Neuron (in vitro differentiated cells): ENCODE measurements around the gene SPRED2.

Experiments
- H2AFZ ChIP-seq: one replicate; pipeline ENCODE4 v1.6.1; 2013; ENCODE audit warnings: low read depth, mild to moderate bottlenecking, inconsistent platforms, low read length, moderate library complexity
- H3K27me3 ChIP-seq: one replicate; pipeline ENCODE4 v1.6.1; 2013; ENCODE audit warnings: low read length; ENCODE audit not compliant: insufficient read depth
- H3K36me3 ChIP-seq: one replicate; pipeline ENCODE4 v1.6.1; 2013; ENCODE audit warnings: low read length; ENCODE audit not compliant: insufficient read depth
- H3K4me1 ChIP-seq: one replicate; pipeline ENCODE4 v1.6.1; 2013; ENCODE audit warnings: low read length; ENCODE audit not compliant: insufficient read depth
- H3K4me3 ChIP-seq: 2 replicates; pipeline ENCODE4 v1.5.1; 2013; ENCODE audit warnings: mild to moderate bottlenecking, low read length, moderate library complexity
- H3K9me3 ChIP-seq: one replicate; pipeline ENCODE4 v1.6.1; 2013; ENCODE audit warnings: low read length

SPRED2 gene

DNA sequence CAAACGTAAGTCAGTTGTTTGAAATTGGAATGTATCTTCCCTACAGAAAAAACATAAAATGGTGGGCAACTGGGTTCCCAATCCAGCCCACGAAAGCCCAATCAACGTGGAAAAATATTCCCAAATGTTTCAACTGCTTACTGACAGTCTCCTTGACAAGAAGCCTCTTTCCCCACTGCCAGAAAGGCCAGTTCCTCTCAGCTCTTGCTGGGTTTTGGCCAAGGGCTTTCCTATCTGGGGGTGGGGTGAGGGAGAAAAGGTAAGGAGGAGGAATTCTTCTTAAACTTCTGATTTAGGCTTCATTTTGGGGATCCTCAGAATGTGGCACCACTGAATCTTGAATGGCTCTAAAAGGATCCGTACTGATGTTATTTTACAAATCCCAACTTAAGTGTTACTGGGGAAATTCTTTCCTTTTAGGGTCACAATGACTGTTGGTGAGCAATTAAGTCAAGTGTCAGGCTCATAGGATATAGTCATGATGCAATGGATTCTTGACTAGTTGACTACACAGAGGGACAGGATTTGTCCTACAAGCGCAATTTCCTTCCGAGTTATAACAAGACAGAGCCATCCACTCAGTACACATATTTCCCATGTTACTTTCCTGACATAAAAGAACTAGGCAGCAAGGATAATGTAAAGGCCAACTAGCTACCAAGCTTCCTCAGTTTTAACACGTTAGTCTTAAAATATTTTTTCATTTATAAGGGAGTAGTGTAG lies 73.6 kb downstream of the SPRED2 start:
- Histone ChIP-seq H3K36me3 (no peaks in the 10 kb centered on the region), H3K4me3 (no peak overlapping the region), H3K9me3 (no peaks in the 10 kb centered on the region), H2AFZ (no peak overlapping the region), H3K27me3 (no peaks in the 10 kb centered on the region), H3K4me1 (peaks cover 24% of the 10 kb centered on the region)

DNA sequence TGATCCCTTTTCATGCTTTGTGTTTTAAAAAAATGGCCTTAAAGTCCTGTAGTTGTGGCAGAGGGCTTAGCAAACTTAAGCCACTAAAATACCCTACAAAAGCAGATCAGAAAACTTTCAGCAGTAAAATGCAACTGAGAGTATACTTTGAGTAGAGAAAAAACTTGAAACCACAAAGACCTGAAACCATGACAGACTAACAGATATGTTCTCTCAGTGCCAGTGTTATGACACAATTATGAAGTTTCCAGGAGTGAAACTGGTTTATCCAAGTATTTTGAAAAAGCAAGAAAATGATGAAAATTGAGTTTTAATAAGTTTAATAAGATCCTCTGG lies 74.5 kb downstream of the SPRED2 start:
- Histone ChIP-seq H3K4me3 (no peak overlapping the region), H2AFZ (no peak overlapping the region), H3K4me1 (peaks cover 23% of the 10 kb centered on the region), H3K27me3 (no peaks in the 10 kb centered on the region), H3K36me3 (no peaks in the 10 kb centered on the region), H3K9me3 (peaks cover 1% of the 10 kb centered on the region)

DNA sequence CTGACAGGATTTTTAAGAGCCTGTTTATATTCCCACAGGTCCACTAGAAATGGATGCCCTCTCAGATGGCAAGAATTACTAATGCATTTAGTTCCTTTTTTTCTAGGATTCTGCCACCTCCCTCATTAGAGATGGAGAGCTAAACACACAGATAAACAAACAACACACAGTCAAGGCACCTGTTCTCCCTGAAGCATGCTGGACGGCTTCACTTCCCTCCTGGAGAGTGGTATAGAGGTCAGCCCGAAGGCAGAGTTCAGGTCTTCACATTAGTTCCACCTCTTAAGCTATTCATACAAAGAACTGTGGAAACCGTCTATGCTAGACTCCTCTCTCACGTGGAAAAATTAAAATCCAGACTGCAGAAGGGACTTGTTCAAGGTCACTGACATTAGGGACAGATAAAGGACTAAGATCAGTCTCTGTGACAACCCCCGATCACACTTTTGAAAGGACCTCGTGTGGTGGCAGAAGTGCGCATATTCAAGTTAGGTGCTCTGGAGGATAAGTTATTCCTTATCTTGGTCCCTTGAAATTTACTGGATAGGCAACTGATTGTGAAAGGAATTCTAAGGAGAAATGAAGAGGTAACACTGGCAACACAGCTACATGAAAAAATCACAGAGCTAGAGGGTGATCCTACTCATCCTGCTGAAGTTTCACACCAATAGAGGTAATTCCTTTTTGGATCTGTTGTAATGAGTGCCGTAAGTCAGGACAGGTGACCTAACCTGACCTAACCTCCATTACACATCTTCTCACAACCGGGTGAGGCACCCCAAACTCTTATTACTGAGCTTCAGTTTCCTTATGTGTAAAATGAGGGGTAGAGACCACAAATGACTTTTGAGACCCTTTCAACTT lies 75.1 kb downstream of the SPRED2 start:
- Histone ChIP-seq H3K4me3 (no peak overlapping the region), H3K9me3 (peaks cover 1% of the 10 kb centered on the region), H3K27me3 (no peaks in the 10 kb centered on the region), H3K4me1 (peaks cover 23% of the 10 kb centered on the region), H3K36me3 (no peaks in the 10 kb centered on the region), H2AFZ (no peak overlapping the region)

DNA sequence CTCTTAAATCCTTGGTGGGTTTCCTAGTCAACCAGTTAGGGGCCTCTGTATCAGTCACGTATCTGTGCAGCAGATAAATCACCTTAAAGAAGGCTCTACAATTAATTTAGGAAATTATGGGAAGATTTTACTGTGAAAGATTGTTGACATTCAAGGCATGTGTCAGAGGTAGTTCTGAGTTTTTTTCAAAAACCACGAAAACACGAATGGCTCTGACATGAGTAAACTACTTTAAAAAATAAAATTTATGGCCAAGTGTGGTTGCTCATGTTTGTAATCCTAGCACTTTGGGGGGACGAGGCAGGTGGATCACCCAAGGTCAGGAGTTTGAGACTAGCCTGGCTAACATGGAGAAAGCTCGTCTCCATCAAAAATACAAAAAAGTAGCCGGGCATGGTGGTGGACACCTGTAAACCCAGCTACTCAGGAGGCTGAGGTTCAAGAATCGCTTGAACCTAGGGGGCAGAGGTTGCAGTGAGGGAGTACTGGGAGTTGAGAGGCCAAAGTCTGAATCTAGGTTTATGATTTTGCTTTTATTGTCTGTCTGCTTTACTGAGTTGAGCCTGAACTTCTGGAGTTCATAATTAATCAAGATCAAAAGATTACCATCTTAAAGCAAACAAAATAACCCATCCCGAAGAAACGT lies 77.1 kb downstream of the SPRED2 start:
- Histone ChIP-seq H3K4me1 (peaks cover 16% of the 10 kb centered on the region), H3K36me3 (no peaks in the 10 kb centered on the region), H3K9me3 (peaks cover 1% of the 10 kb centered on the region), H3K4me3 (no peak overlapping the region), H3K27me3 (no peaks in the 10 kb centered on the region), H2AFZ (no peak overlapping the region)

DNA sequence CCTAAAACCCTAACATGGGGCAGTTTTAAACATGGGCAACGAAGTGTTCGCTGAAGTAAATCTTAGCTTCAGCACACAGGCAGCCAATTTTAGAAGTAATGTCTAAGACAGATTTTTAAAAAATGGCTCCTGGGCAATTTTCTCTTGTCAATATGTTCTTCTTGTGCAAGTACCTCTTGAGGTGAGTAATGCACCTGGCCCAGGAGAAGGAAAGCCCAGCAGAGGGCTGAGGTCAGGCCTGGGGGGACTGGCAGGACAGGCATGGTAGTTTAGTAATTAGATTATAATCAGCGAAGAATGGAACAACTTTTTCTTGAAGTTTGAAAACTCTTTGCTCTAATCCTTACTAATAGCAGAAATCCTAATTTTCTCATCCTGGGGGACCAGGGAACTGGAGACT lies 77.6 kb downstream of the SPRED2 start:
- H3K9me3 ChIP-seq = peaks cover 1% of the 10 kb centered on the region
- no peak overlapping the region for H2AFZ ChIP-seq
- no peak overlapping the region for H3K4me3 ChIP-seq
- no peaks in the 10 kb centered on the region for H3K27me3 ChIP-seq
- peaks cover 20% of the 10 kb centered on the region for H3K4me1 ChIP-seq
- no peaks in the 10 kb centered on the region for H3K36me3 ChIP-seq

DNA sequence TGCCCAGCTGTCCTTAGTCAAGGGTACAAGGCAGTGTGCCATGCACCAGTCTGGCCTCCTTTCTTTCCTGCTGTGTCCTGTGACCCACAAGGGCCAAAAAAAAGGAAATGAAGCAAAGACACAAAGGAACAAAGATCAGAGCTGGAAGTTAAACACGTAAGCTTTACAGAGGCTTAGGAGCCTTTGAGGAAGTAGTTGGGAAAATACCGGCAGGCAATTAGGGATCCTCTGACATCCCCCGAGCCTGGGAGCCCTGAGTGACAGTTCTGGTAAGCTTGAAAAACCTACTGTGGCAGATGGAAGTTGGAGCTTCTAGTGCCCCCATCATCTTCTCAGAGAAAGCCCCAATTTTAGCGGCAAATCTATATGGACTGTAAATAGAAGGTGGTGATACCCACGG lies 78.5 kb downstream of the SPRED2 start:
- H3K4me1 ChIP-seq = peaks cover 25% of the 10 kb centered on the region
- H3K27me3 ChIP-seq = no peaks in the 10 kb centered on the region
- no peaks in the 10 kb centered on the region for H3K36me3 ChIP-seq
- H3K4me3 ChIP-seq = no peak overlapping the region
- no peak overlapping the region for H2AFZ ChIP-seq
- H3K9me3 ChIP-seq = peaks cover 1% of the 10 kb centered on the region

DNA sequence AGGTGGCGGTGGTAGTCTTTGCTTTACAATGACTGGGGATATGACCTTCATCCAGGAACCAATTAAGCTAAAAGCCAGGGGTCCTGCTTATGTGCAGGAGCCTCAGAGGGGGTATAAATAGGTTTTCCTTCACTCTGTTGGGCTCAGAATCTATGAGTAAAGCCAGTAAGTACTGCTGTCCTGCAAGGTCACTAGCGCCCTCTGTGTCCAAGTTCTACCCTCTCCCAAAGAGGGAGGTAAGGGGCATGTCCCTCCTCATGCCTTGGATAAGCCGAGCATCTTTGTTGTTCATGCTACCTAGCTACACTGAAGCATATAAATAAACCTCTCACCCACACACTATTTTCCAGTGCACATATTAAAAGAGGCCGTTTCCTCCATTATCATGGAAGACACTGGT lies 79.4 kb downstream of the SPRED2 start:
- H3K4me1 ChIP-seq = peaks cover 25% of the 10 kb centered on the region
- H2AFZ ChIP-seq = no peak overlapping the region
- no peak overlapping the region for H3K4me3 ChIP-seq
- no peaks in the 10 kb centered on the region for H3K27me3 ChIP-seq
- no peaks in the 10 kb centered on the region for H3K36me3 ChIP-seq
- H3K9me3 ChIP-seq = peaks cover 1% of the 10 kb centered on the region

DNA sequence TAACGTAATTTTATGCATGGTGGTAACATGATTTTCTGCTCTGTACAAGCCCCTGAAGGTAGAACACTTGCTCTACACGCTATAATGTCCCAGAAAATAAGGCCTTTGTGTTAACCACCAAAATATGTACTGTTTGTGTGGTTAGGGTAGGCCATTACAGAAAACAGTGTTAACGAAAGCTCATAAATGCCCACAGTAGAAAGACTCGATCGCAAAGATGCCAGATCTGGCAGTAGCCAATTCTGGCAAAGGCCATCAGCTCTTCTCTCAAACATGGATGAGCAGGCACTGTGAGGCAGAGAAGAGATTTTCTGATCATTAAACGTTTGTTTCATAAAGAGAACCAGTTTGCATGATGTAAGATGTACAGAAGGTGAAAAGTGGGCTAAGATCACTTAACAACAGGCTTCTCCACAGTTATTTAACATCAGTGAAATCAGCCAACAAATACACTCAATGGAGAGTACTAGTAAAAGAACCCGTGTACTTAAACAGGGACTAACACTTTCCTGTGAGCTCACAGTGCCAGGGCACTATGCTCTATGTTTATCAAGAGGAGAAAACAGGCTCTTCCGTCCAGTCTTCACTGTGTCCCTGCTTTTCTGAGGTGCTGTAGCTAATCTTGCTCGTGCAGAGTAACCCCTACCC lies 80.3 kb downstream of the SPRED2 start:
- no peak overlapping the region for H2AFZ ChIP-seq
- H3K9me3 ChIP-seq = peaks cover 1% of the 10 kb centered on the region
- peaks cover 15% of the 10 kb centered on the region for H3K4me1 ChIP-seq

DNA sequence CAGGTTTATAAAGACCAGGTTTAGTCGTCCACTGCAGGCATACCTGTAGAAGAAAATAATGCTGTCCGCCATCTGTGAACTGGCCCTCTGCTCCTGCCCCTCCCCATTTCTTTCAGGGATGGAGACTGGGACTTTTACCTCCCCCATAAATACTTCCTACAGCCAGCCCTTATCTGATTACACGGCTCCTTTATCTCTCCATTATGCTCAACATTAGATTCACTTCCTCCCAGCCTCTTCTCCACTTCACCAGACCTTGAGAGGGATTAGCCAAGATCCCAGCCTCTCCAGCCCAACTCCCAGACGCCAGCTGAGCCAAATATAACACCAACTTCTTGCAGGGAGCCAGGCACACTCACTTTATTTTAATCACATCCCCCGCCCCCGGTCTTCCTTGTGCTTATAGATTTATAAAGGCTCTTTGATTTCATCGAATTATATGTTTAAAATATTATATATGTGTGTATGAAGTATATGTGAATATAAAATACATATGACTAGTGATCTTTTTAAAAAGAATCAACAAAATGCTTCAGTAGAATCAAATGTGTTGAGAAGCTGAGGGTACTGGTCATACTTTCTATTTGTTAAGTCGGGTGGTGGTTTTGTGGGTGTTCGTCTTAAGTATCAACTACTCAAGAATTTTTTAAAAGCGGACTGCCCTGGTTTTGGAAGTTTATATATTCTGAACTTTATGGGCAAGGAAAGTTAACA lies 81.0 kb downstream of the SPRED2 start:
- H2AFZ ChIP-seq = no peak overlapping the region
- H3K9me3 ChIP-seq = peaks cover 1% of the 10 kb centered on the region
- H3K4me3 ChIP-seq = no peak overlapping the region
- peaks cover 14% of the 10 kb centered on the region for H3K4me1 ChIP-seq
- H3K36me3 ChIP-seq = no peaks in the 10 kb centered on the region
- H3K27me3 ChIP-seq = no peaks in the 10 kb centered on the region

More for the DNA sequence above, 80.3 kb downstream of the SPRED2 start:
- H3K27me3 ChIP-seq = no peaks in the 10 kb centered on the region
- H3K36me3 ChIP-seq = no peaks in the 10 kb centered on the region
- H3K4me3 ChIP-seq = no peak overlapping the region

DNA sequence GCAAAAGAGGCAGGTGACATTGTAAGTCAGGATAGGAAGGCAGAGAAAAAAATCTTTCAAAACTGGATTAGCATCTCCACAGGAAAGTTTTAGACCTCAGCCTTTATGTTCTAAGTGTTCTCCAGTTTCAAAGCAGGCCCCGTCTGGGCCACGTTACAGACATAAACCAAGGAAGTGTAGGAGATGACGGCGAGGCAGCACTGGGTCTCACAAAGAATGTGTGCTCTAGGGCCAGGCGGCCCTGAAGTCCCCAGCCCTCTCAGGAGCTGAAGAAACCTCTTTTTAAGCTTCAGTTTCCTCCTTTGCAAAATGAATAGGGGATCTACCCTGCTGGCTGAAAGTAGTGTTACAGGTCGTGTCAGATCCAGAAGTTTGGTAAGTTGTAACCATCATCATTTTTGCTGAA lies 81.7 kb downstream of the SPRED2 start:
- Histone ChIP-seq H3K4me3 (no peak overlapping the region), H3K27me3 (no peaks in the 10 kb centered on the region), H2AFZ (no peak overlapping the region), H3K4me1 (peaks cover 14% of the 10 kb centered on the region), H3K9me3 (peaks cover 1% of the 10 kb centered on the region), H3K36me3 (no peaks in the 10 kb centered on the region)

DNA sequence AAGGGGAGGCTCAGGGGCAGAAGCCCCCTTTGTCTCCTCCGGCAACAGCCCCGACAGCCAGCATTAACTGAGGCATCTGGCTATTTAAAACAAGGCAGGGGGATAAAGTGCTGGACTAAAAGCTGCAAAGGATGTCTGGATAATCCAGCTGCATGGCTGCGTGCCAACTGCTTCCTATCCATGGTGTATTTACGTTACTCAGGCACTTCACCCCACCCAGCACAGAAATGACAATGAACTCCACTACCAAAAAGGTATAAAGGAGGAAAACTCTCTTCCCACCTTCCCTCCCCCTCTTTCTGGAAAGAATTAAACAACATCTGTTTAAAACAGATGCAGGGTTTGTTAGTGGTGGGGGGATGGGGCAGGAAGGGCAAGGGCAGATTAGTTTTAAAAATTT lies 82.5 kb downstream of the SPRED2 start:
- Histone ChIP-seq H3K4me3 (no peak overlapping the region), H3K4me1 (peaks cover 14% of the 10 kb centered on the region), H3K36me3 (no peaks in the 10 kb centered on the region), H2AFZ (no peak overlapping the region), H3K27me3 (no peaks in the 10 kb centered on the region), H3K9me3 (peaks cover 1% of the 10 kb centered on the region)

DNA sequence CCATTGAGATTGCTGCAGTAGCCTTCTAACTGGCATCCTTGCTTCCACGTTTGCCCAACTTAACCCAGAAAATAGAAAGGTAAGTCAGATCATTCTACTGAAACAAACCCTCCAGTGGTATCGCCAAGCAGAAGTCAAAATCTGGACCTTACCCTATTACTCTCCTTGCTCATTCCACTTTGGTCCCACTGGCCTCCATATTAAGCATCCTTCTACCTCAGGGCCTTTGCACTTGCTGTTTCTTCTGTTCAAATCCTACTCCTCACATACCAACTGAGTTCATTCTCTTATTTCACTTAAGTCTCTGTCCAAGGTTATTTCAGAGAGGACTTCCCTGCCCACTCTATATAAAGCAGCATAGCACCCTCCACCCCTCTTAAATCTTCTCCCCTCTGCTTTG lies 84.5 kb downstream of the SPRED2 start:
- no peak overlapping the region for H3K4me3 ChIP-seq
- peaks cover 14% of the 10 kb centered on the region for H3K4me1 ChIP-seq

More for the DNA sequence above, 84.5 kb downstream of the SPRED2 start:
- no peak overlapping the region for H2AFZ ChIP-seq
- H3K9me3 ChIP-seq = no peaks in the 10 kb centered on the region
- H3K36me3 ChIP-seq = no peaks in the 10 kb centered on the region
- no peaks in the 10 kb centered on the region for H3K27me3 ChIP-seq
